HEK293 (cell line): ENCODE measurements around the gene PTBP1.
A peak's percentile ranks its signal among the peaks of the same experiment; 100 is the strongest.

Experiments
- CTCF ChIA-PET: fragments of 350-600 bp; formaldehyde crosslinking; extraction: SDS; loops from one replicate; lab custom pipeline; 2021; ENCODE audit warnings: antibody characterized with exemption; lab: Yijun Ruan, JAX
- POLR2A ChIA-PET: fragments of 300-600 bp; formaldehyde crosslinking; extraction: SDS; loops from one replicate; lab custom pipeline; 2020; ENCODE audit warnings: antibody characterized with exemption, inconsistent platforms; lab: Yijun Ruan, JAX
- H3K27ac ChIP-seq: fragments of 200-500 bp; sonication (Bioruptor generic); 2 replicates; pipeline ENCODE4 v1.5.1; 2014; ENCODE audit warnings: low read depth, low read length, control low read depth, inconsistent platforms; ENCODE audit errors: extremely low read depth
- H3K36me3 ChIP-seq, 2 experiments: fragments of 200-500 bp in 1 of 2; sonication (Bioruptor generic) in 1 of 2; 1 replicate in 1 of 2; 2 replicates in 1 of 2; pipeline ENCODE4 v1.5.1; 2014 to 2017; ENCODE audit warnings: inconsistent platforms in 2 of 2, low read length in 2 of 2; ENCODE audit not compliant: control insufficient read depth in 2 of 2, insufficient read depth in 1 of 2
- H3K4me1 ChIP-seq: fragments of 200-500 bp; sonication (Bioruptor generic); 2 replicates; pipeline ENCODE4 v1.5.1; 2014; ENCODE audit warnings: mild to moderate bottlenecking, low read length, inconsistent platforms; ENCODE audit not compliant: control insufficient read depth, insufficient read depth
- H3K4me3 ChIP-seq: 2 replicates; pipeline ENCODE4 v1.5.1; 2011; ENCODE audit warnings: low read depth, mild to moderate bottlenecking, control low read depth, low read length, moderate library complexity
- H3K9me3 ChIP-seq: fragments of 200-500 bp; sonication (Bioruptor generic); 2 replicates; pipeline ENCODE4 v1.5.1; 2014; ENCODE audit warnings: low read depth, low read length, inconsistent platforms; ENCODE audit not compliant: control insufficient read depth, insufficient read depth
- HOXC10 ChIP-seq: sonication (generic); formaldehyde crosslinking; IDR thresholded peaks from 2 replicates; pipeline ENCODE4 v1.8.1; 2023; ENCODE audit warnings: mild to moderate bottlenecking, missing genetic modification reagents
- KLF8 ChIP-seq: fragments of 450-650 bp; formaldehyde crosslinking; IDR thresholded peaks from 2 replicates; pipeline ENCODE4 v1.5.1; 2016; ENCODE audit warnings: missing biosample characterization, missing genetic modification characterization
- PATZ1 ChIP-seq: fragments of 450-650 bp; formaldehyde crosslinking; IDR thresholded peaks from 2 replicates; pipeline ENCODE4 v1.5.1; 2016; ENCODE audit warnings: missing biosample characterization, missing genetic modification characterization
- PRDM6 ChIP-seq: fragments of 450-650 bp; formaldehyde crosslinking; IDR thresholded peaks from 2 replicates; pipeline ENCODE4 v1.5.1; 2017; ENCODE audit warnings: missing biosample characterization, missing genetic modification characterization
- SP2 ChIP-seq: fragments of 450-650 bp; formaldehyde crosslinking; IDR thresholded peaks from 2 replicates; pipeline ENCODE4 v1.5.1; 2016; ENCODE audit warnings: missing biosample characterization, missing genetic modification characterization
- YY2 ChIP-seq: fragments of 450-650 bp; formaldehyde crosslinking; IDR thresholded peaks from 2 replicates; pipeline ENCODE4 v1.5.1; 2016; ENCODE audit warnings: missing biosample characterization, missing genetic modification characterization
- ZBTB21 ChIP-seq: fragments of 450-650 bp; formaldehyde crosslinking; IDR thresholded peaks from 2 replicates; pipeline ENCODE4 v1.5.1; 2017; ENCODE audit warnings: missing biosample characterization, missing genetic modification characterization
- ZEB2 ChIP-seq: fragments of 450-650 bp; formaldehyde crosslinking; IDR thresholded peaks from 2 replicates; pipeline ENCODE4 v1.5.1; 2016; ENCODE audit warnings: missing biosample characterization, missing genetic modification characterization
- ZFP41 ChIP-seq: fragments of 450-650 bp; formaldehyde crosslinking; IDR thresholded peaks from 2 replicates; pipeline ENCODE4 v1.5.1; 2016; ENCODE audit warnings: missing biosample characterization, missing genetic modification characterization, borderline replicate concordance
- ZNF530 ChIP-seq: fragments of 450-650 bp; formaldehyde crosslinking; IDR thresholded peaks from 2 replicates; pipeline ENCODE4 v1.5.1; 2016; ENCODE audit warnings: low read depth, missing biosample characterization, missing genetic modification characterization
- ZNF629 ChIP-seq: fragments of 450-650 bp; formaldehyde crosslinking; IDR thresholded peaks from 2 replicates; pipeline ENCODE4 v1.5.1; 2017; ENCODE audit warnings: missing biosample characterization, missing genetic modification characterization

PTBP1 gene

GRCh38 chr19:811506-812048 is 14.3 kb downstream of the PTBP1 start:
- CTCF ChIA-PET = no interaction called here

GRCh38 chr19:812049-812746 is 14.9 kb downstream of the PTBP1 start:
- Histone ChIP-seq H3K4me1 (no peaks in the 10 kb centered on the region), H3K36me3 (peaks cover 33 to 60% of the 10 kb centered on the region in 2 experiments; a peak in 2 of 3 replicates), H3K9me3 (no peaks in the 10 kb centered on the region), H3K4me3 (no peak overlapping the region)
- POLR2A ChIA-PET = no interaction called here
- TF ChIP-seq ZNF629 (tag by site-specific recombination) (no peak), KLF8 (tag by site-specific recombination) (peak; percentile 38; the same call in 1 of the 2 replicates)
- TF ChIP-seq, all 188 proteins: peak for 1
- CTCF ChIA-PET = interaction anchor here (0.6 kb wide), 1 partner anchor 41 kb away, joined by 3 read pairs; no protein-coding TSS in a partner anchor
- H3K27ac ChIP-seq = no peak overlapping the region

More at GRCh38 chr19:811506-812048, 14.3 kb downstream of the PTBP1 start:
- Histone ChIP-seq H3K36me3 (peaks cover 33 to 66% of the 10 kb centered on the region in 2 experiments; a peak in 2 of 3 replicates), H3K27ac (no peak overlapping the region), H3K4me1 (no peaks in the 10 kb centered on the region), H3K4me3 (no peak overlapping the region), H3K9me3 (no peaks in the 10 kb centered on the region)
- POLR2A ChIA-PET = no interaction called here
- TF ChIP-seq PRDM6 (tag by site-specific recombination) = 0 out of 2 replicates have a peak, but pooled peaks have one; percentile 28
- no peak for TF ChIP-seq ZNF530 (tag by site-specific recombination)
- TF ChIP-seq YY2 (tag by site-specific recombination) = no peak
- 0 out of 2 replicates have a peak, but pooled peaks have one; percentile 5 for TF ChIP-seq PATZ1 (tag by site-specific recombination)
- no peak for TF ChIP-seq ZFP41 (tag by site-specific recombination)
- TF ChIP-seq SP2 = no peak
- no peak for TF ChIP-seq ZEB2

- H3K4me3 ChIP-seq = no peak overlapping the region
- peaks cover 27 to 54% of the 10 kb centered on the region in 2 experiments; a peak in 2 of 3 replicates for H3K36me3 ChIP-seq
- no peaks in the 10 kb centered on the region for H3K4me1 ChIP-seq
- no peaks in the 10 kb centered on the region for H3K9me3 ChIP-seq
- TF ChIP-seq ZBTB21 (tag by site-specific recombination) = no peak
- 0 out of 2 replicates have a peak, but pooled peaks have one; percentile 27 for TF ChIP-seq HOXC10 (CRISPR knock-in tag)
- ChIA-PET POLR2A (interaction anchor here (0.5 to 1.0 kb wide), 2 partner anchors 10 to 35 kb away, joined by 3 to 6 read pairs; no protein-coding TSS in a partner anchor), CTCF (interaction anchor here (0.6 kb wide), 1 partner anchor 42 kb away, joined by 3 read pairs; no protein-coding TSS in a partner anchor)
- H3K27ac ChIP-seq = no peak overlapping the region
These were observed 15.5 kb downstream of the PTBP1 start for GRCh38 chr19:812747-813218.
